KOPT-K1 (cell line): ENCODE data around the gene ZNF81.
"Not testable (repeated sequence)": the region's sequence is repeated elsewhere in the genome, so short reads cannot be mapped to it uniquely, and the experiment has no call there.

Source experiments
- H3K27ac ChIP-seq: fragments of 200-600 bp; sonication (generic); 2 replicates; pipeline ENCODE4 v1.5.1; 2016; ENCODE audit warnings: antibody characterized with exemption, mild to moderate bottlenecking, low read depth, low read length; ENCODE audit not compliant: poor library complexity, severe bottlenecking
- H3K36me3 ChIP-seq: fragments of 200-600 bp; sonication (generic); 2 replicates; pipeline ENCODE4 v1.5.1; 2017; ENCODE audit warnings: antibody characterized with exemption, mild to moderate bottlenecking, low read length, moderate library complexity; ENCODE audit not compliant: insufficient read depth
- H3K9me3 ChIP-seq: fragments of 200-600 bp; sonication (generic); 2 replicates; pipeline ENCODE4 v1.5.1; 2017; ENCODE audit warnings: antibody characterized with exemption, low read length, mild to moderate bottlenecking; ENCODE audit not compliant: insufficient read depth, poor library complexity, severe bottlenecking

The ZNF81 gene

DNA sequence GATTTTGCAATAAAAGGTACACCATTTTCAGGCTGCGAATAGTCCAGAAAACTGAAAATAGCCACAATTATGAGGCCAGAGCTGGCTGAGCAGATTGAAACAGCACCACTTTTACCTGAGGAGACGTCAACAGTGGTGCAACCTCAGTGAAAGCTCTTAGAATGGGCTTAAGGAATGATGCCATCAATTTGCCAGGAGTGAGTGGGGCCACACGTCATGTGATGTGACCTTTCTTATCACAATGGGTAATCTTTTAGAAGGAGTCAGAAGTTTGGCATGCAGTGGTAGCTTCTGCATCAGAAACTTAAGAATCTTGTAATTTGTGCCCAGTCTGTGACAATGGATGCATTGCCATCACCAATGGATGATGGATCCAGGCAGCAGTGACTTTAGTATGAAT lies 27.6 kb downstream of the ZNF81 start:
- H3K27ac ChIP-seq, result no peak overlapping the region
- H3K9me3 ChIP-seq, result no peaks in the 10 kb centered on the region
- H3K36me3 ChIP-seq, result no peaks in the 10 kb centered on the region; the same call in 1 of the 2 replicates

DNA sequence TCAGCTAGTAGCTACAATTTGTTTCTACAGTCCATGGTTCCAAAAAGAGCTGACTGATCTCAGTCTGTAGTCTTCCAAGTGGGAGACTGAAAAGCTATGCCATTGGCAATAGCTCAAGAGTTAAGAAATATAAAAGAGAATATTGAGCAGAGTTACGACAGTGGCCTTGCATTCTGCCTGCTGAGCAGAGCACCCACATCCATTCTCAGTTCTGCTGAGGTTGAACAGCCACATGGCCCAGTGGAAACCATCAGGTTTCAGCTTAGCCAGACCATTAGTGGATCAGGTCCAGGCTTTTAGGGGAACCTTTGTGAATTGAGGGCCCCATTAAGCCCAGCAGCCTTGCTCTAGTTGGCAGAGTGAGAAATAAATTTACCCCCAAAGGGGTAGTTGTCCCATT lies 28.1 kb downstream of the ZNF81 start:
- H3K27ac ChIP-seq, result no peak overlapping the region
- no peaks in the 10 kb centered on the region; the same call in 1 of the 2 replicates for H3K36me3 ChIP-seq
- H3K9me3 ChIP-seq, result no peaks in the 10 kb centered on the region

DNA sequence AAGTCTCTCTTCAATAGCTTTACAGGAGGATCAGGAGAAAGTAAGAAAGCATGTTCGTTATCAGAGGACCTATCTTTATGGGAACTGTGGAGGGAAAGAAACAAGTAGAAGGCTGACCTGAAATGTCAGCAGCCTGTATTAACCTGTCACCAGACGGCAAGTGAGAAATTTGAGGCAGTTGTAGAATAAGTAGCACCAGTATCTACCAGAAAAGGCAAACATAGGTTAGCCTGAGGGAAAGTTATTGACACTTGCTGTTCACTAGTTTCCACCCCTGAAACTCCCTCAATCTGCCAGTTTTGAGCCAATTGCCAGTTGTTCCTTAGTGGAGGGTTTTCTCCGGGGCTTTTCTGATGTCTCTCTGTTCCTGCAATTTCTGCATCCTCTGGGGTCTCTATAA lies 36.4 kb downstream of the ZNF81 start:
- no peaks in the 10 kb centered on the region for H3K36me3 ChIP-seq
- no peak overlapping the region for H3K27ac ChIP-seq
- no peaks in the 10 kb centered on the region for H3K9me3 ChIP-seq

DNA sequence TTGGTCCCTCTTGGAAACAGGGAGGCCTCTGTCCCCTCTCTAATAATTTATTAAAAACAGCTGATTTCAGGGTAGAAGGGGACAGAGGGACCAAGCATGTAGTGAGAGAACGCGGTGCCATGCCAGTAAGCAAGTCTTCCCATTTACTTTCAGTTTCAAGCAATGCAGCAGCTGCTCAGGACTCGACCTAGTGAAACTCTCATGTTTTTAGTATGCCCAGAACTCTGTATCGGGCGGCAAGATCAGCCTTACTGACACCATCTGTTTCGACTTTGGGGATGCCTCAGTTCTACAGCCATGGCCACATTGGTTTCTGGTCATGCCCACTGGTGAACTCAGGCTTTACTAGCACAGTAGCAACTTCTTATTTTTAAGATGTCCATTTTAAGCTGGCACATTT lies 40.6 kb downstream of the ZNF81 start:
- no peaks in the 10 kb centered on the region for H3K9me3 ChIP-seq

DNA sequence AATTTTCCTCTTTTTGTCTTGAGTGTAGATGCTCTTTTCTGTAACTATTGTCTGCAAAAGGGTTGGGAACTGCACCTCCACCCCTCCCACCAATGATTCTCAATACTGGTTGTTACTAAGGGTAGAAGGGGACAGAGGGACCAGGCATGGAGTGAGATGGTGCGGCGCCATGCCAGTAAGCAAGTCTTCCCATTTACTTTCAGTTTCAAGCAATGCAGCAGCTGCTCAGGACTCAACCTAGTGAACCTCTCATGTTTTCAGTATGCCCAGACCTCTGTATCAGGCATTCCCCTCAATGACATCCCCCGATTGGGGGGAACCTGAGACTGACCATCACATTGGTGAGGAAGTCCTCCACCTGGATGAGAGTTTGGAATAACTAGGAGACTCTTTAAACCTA lies 41.5 kb downstream of the ZNF81 start:
- Histone ChIP-seq H3K9me3 (no peaks in the 10 kb centered on the region), H3K36me3 (no peaks in the 10 kb centered on the region)

More for the DNA sequence above, 40.6 kb downstream of the ZNF81 start:
- Histone ChIP-seq H3K27ac (no peak overlapping the region), H3K36me3 (no peaks in the 10 kb centered on the region)

DNA sequence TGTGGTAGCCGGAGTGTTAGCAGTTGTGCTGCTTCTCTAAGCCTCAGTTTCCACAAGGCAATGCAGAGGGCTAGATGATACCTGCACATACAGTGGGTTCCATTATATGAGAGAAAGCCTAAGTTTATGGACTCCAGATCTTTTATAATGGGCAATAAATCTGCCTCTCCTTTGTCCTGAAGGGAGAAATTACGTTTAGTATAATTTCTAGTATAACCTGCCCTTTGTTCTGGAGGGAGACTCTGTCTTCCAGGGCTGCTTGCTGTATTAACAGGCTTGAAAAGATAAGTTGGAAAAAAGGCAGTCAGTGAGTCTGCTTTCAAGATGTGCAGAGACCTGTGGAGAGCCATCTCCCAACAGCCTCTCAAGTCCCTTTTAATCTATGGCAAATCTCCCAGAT lies 42.8 kb downstream of the ZNF81 start:
- H3K9me3 ChIP-seq, result no peaks in the 10 kb centered on the region
- H3K36me3 ChIP-seq, result no peaks in the 10 kb centered on the region; the same call in 1 of the 2 replicates
- H3K27ac ChIP-seq, result no peak overlapping the region

More for the DNA sequence above, 41.5 kb downstream of the ZNF81 start:
- H3K27ac ChIP-seq, result no peak overlapping the region

DNA sequence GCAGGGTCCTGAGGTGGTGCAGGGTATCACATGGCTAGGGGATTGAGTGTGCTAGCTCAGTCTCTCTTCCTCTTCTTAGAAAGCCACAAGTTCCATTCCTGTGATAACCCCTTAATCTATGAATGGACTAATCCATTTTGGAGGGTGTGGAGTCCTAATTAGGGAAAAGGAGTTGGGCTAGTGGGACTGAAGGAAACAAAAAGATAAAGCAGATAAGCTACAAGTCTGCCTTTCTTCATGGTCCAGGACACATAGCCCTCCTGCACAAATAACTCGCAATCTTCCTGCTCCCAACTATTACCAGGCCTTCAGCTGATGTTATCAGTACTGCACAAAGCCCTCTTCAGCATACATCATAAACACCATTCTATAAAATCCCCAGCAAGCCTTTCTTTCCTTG lies 44.2 kb downstream of the ZNF81 start:
- Histone ChIP-seq H3K36me3 (no peaks in the 10 kb centered on the region; the same call in 1 of the 2 replicates), H3K27ac (no peak overlapping the region), H3K9me3 (no peaks in the 10 kb centered on the region)

DNA sequence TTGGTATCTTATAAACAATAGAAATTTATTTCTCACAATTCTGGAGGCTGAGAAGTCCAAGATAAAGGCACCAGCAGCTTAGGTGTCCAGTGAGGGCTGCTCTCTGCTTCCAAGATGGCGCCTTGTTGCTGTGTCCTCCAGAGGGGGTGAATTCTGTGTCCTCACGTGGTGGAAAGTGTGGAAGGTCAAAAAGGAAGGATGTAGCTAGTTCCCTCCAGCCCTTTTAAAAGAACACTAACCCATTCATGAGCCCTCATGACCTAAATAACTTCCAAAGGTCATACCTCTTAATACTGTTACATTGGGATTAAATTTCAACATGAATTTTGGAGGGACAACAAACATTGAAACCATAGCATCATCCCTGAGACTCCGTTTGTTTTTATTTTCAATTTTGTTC lies 48.8 kb downstream of the ZNF81 start:
- H3K9me3 ChIP-seq, result no peaks in the 10 kb centered on the region
- peaks cover 8% of the 10 kb centered on the region; the same call in 1 of the 2 replicates for H3K36me3 ChIP-seq
- no peak overlapping the region for H3K27ac ChIP-seq

DNA sequence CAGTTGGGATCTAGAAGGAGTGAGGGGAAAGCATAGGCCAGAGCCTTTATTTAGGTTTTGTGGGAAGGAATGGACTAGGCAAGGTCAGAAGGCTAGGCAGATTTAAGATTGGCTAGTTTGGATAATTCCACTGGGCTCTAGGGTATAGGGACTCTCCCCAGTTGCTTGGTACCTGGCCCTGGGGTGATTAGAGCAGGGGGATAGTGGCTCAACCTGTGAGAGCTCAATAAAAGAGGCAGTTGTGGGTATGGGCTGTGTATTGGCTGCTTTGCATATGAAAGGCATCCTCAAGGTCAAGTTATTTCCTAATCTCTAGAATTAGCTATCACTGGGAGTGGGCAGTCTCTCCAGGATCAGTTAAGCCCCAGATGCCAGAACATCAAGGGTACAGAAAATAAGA lies 61.3 kb downstream of the ZNF81 start:
- Histone ChIP-seq H3K9me3 (no peaks in the 10 kb centered on the region), H3K36me3 (no peaks in the 10 kb centered on the region; the same call in 1 of the 2 replicates), H3K27ac (no peak overlapping the region)

DNA sequence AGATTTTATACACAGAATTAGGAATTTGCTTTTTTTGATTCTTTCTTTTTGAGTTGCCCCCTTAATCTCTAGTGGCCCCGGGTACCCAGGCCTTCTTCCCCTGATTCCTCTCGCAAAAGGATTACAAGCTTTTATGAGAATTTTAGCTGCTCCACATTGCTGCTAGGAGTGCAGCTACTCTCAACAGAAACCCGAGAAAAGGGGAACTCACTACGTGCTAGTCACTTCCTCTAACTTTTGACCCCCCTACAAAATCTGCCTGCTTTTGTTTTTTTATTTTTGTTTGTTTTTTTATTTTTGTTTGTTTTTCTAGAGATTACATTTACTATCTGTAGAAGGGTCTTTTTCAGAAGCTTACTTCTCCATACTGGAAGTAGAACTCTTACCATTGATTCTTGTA lies 64.1 kb downstream of the ZNF81 start:
- Histone ChIP-seq H3K27ac (no peak overlapping the region), H3K36me3 (no peaks in the 10 kb centered on the region), H3K9me3 (no peaks in the 10 kb centered on the region)

DNA sequence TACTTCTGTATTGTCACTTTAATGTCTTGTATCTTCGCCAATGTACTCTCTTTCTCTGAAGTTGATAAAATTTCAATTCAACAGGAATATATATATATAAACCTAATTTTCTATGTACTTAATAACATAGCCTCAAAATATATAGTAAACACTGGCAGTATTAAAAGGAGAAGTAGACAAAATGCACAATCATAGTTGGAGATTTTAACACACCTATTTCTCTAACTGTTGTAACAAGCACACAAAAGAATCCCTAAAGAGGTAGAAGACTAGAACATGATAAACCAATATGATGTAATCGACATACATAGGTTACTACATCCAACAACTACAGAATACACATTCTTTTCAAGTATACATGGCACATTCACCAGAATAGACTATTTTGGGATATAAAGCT lies 65.5 kb downstream of the ZNF81 start:
- Histone ChIP-seq H3K36me3 (no peaks in the 10 kb centered on the region), H3K27ac (no peak overlapping the region), H3K9me3 (no peaks in the 10 kb centered on the region)

DNA sequence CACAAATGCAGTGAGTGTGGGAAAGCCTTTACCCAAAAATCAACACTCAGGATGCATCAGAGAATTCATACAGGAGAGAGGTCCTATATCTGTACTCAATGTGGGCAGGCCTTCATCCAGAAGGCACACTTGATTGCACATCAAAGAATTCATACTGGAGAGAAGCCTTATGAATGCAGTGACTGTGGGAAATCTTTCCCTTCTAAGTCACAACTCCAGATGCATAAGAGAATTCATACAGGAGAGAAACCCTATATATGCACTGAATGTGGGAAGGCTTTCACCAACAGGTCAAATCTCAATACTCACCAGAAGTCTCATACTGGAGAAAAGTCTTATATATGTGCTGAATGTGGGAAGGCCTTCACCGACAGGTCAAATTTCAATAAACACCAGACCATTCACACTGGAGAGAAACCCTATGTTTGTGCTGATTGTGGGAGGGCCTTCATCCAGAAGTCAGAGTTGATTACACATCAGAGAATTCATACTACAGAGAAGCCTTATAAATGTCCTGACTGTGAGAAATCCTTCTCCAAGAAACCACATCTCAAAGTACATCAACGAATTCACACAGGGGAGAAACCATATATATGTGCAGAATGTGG lies 79.3 kb downstream of the ZNF81 start:
- Histone ChIP-seq H3K9me3 (peaks cover 38% of the 10 kb centered on the region), H3K36me3 (peaks cover 18% of the 10 kb centered on the region), H3K27ac (no peak overlapping the region)

DNA sequence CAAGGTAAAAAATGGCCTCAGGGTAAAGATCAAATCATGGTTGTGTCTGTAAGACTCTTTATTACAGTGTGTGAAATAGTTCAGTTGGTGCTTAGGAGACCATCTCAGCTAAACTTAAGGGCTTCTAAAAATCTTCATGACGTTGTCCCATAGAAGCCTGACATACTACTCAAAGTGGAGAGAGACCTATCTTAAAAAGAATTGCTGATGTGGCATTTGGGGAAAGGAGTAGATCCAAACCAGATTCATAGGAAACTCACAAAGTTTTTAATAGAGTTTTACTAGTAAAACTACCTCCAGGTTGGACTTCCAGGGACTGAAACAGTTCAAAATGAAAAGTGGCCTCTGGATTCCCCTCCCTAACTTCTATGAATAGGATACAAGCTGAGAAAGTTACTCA lies 81.6 kb downstream of the ZNF81 start:
- Histone ChIP-seq H3K36me3 (peaks cover 18% of the 10 kb centered on the region), H3K9me3 (peaks cover 38% of the 10 kb centered on the region), H3K27ac (no peak overlapping the region)

DNA sequence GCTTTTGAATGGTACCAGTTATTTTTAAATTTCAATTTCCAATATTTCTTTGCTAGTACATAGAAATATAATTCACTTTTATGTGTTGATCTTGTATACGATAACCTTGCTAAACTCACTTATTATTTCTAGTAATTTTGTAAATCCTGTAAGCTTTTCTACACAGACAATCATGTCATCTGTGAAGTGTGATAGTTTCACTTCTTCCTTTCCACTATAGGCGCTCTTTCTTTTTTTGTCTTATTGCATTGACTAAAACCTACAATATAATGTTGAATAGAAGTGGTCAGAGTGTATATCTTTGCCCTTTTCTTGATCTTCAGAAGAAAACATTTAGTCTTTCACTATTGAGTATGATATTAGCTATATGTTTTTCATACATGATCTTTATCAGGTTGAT lies 90.5 kb downstream of the ZNF81 start:
- no peaks in the 10 kb centered on the region for H3K9me3 ChIP-seq

DNA sequence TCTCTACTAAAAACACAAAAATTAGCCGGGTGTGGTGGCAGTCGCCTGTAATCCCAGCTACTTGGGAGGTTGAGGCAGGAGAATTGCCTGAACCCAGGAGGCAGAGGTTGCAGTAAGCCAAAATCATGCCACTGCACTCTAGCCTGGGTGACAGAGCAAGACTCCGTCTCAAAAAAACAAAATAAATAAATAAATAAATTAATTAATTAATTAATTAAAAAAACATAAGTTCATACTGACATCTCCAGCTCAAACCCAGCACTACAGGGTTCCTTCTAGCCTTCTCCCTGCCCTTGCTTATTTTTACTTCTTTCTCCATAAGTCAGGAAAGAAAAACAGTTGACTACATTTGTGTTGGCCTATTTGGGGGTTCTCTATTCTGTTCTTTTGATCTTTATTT lies 95.3 kb downstream of the ZNF81 start:
- H3K36me3 ChIP-seq, H3K9me3 ChIP-seq, H3K27ac ChIP-seq: not testable (repeated sequence)

More for the DNA sequence above, 90.5 kb downstream of the ZNF81 start:
- H3K27ac ChIP-seq, result no peak overlapping the region
- H3K36me3 ChIP-seq, result no peaks in the 10 kb centered on the region

DNA sequence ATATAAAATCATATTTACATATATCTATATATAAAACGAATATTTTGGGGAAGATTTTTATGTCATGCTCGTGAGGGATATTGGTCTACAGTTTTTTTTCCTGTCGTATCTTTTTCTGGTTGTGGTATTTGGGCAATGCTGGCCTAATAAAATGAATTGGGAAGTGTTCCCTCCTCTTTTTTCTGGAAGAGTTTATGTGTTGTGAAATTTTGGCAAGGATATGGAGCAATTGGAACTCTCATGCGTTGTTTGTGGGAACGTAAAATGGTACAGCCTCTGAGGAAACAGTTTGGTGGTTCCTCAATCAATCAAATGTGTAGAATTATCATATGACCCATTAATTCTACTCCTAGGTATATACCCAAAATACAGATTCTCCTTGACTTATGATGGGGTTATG lies 97.2 kb downstream of the ZNF81 start:
- Histone ChIP-seq H3K36me3 (no peaks in the 10 kb centered on the region), H3K27ac (no peak overlapping the region), H3K9me3 (no peaks in the 10 kb centered on the region)
